Nephron (organoid): ENCODE results near the gene SARNP.
A peak's percentile ranks its signal among the peaks of the same experiment; 100 is the strongest.

Experiments
- H3K27ac Mint-ChIP-seq, 3 experiments: 2 replicates each; pipeline ENCODE4 v1.8.0; 2020; ENCODE audit warnings: mixed read lengths in 3 of 3, mild to moderate bottlenecking in 2 of 3, moderate library complexity in 1 of 3
- H3K27me3 Mint-ChIP-seq: 2 replicates; pipeline ENCODE4 v1.8.0; 2021; ENCODE audit warnings: low read depth, mild to moderate bottlenecking, moderate library complexity, mixed read lengths
- H3K36me3 Mint-ChIP-seq: 2 replicates; pipeline ENCODE4 v1.8.0; 2020; ENCODE audit warnings: low read depth, mixed read lengths
- H3K4me1 Mint-ChIP-seq: 2 replicates; pipeline ENCODE4 v1.8.0; 2020; ENCODE audit warnings: mixed read lengths
- H3K4me3 Mint-ChIP-seq, 3 experiments: 2 replicates each; pipeline ENCODE4 v1.8.0; 2020; ENCODE audit warnings: mild to moderate bottlenecking in 3 of 3, mixed read lengths in 3 of 3, moderate library complexity in 2 of 3
- H3K9me3 Mint-ChIP-seq: 2 replicates; pipeline ENCODE4 v1.8.0; 2020; ENCODE audit warnings: mixed read lengths
- TF ChIP-seq, protein P1 (sequence below), 3 experiments: fragments of 200-600 bp; sonication (generic); IDR thresholded peaks; one replicate each; pipeline ENCODE4 v1.5.0; 2021; ENCODE audit warnings: antibody characterized with exemption in 3 of 3; ENCODE audit not compliant: unreplicated experiment in 3 of 3

Gene SARNP

DNA sequence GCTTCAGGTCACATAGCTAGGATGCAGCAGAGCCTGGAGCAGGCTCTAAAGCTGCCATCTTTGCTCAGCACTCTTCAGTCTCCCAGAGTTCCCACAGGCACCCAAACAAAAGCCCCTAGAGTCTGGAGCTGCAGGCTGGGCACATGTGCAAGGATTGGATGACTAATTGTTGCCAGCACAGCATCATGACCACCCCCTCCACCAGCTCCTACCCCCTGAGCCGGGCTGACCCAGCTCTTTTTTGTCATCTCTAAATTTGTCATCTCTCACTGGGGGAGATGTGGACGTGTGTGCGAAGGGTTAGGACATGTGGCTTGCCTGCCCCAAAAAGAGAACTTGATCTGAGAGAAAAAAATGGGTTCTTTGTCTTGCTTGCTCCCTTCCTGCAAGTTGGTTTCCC lies 29.5 kb upstream of the SARNP start:
- TF ChIP-seq, protein P1, sequence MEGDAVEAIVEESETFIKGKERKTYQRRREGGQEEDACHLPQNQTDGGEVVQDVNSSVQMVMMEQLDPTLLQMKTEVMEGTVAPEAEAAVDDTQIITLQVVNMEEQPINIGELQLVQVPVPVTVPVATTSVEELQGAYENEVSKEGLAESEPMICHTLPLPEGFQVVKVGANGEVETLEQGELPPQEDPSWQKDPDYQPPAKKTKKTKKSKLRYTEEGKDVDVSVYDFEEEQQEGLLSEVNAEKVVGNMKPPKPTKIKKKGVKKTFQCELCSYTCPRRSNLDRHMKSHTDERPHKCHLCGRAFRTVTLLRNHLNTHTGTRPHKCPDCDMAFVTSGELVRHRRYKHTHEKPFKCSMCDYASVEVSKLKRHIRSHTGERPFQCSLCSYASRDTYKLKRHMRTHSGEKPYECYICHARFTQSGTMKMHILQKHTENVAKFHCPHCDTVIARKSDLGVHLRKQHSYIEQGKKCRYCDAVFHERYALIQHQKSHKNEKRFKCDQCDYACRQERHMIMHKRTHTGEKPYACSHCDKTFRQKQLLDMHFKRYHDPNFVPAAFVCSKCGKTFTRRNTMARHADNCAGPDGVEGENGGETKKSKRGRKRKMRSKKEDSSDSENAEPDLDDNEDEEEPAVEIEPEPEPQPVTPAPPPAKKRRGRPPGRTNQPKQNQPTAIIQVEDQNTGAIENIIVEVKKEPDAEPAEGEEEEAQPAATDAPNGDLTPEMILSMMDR (IDR thresholded peaks at IDR 0.05; ENCODE audit: unreplicated experiment in 3 of 3) = no peak
- H3K4me1 Mint-ChIP-seq = peaks cover 57% of the 10 kb centered on the region
- H3K9me3 Mint-ChIP-seq = no peaks in the 10 kb centered on the region
- no peak overlapping the region for H3K4me3 Mint-ChIP-seq
- H3K27ac Mint-ChIP-seq = peak overlapping the region; percentile 97 to 99 (median 99)
- H3K27me3 Mint-ChIP-seq = no peaks in the 10 kb centered on the region
- H3K36me3 Mint-ChIP-seq = no peaks in the 10 kb centered on the region

DNA sequence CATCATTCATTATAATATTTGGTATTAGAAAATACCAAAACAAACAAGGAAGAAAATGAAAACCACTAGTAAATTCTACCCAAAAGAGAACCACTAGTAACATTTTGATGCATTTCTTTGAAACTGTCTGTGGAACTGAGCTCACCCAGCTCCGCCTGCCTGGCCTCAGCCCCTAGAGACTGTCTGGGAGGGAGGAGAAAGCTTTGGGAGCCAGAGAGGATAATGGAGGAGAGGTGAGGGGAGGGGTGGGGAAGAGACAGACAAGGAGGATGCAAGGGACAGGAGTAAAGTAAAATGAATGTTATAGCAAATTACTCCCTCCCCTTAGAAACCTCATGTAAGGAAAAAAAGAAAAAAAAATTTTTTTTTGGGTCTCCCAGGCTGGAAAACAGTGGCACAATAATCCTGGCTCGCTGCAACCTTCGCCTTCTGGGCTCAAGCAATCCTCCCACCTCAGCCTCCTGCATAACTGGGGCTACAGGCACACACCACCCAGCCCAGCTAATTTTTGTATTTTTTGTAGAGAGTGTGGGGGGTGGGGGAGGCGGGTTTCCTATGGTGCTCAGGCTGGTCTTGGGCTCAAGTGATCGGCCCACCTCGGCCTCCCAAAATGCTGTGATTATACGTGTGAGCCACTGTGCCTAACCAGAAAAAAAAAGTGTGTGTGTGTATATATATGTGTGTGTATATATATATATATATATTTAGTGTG lies 28.4 kb upstream of the SARNP start:
- H3K36me3 Mint-ChIP-seq = no peaks in the 10 kb centered on the region
- TF ChIP-seq, protein P1 (IDR thresholded peaks at IDR 0.05; ENCODE audit: unreplicated experiment in 3 of 3) = no peak

DNA sequence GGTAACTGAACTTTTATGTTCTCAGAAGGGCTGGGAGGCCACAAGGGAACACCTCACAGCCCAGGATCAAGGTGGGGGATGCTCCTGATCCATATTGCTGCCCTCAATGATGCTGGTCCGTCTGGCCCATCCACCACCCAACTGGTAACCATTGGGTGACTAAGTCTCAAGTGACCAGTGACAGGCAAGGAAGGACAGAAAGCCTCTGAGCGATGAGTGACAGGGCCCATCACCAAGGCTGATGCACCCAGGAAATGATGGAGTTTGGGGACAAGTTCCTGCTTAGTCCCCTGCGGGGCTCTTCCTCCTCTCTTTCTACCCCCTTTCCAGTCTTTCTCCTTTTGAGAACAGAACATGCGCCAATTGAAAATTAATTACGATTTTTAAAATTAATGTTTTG lies 27.8 kb upstream of the SARNP start:
- peaks cover 50% of the 10 kb centered on the region for H3K4me1 Mint-ChIP-seq
- TF ChIP-seq, protein P1 (IDR thresholded peaks at IDR 0.05; ENCODE audit: unreplicated experiment in 3 of 3) = no peak
- no peaks in the 10 kb centered on the region for H3K27me3 Mint-ChIP-seq
- no peaks in the 10 kb centered on the region for H3K9me3 Mint-ChIP-seq
- H3K4me3 Mint-ChIP-seq = no peak overlapping the region
- peak overlapping the region; percentile 65 to 99 (median 75) for H3K27ac Mint-ChIP-seq
- H3K36me3 Mint-ChIP-seq = no peaks in the 10 kb centered on the region

More for the DNA sequence above, 28.4 kb upstream of the SARNP start:
- H3K4me3 Mint-ChIP-seq = peak overlapping the region in 1 of 3 experiments; percentile 30
- peaks cover 56% of the 10 kb centered on the region for H3K4me1 Mint-ChIP-seq
- H3K27me3 Mint-ChIP-seq = no peaks in the 10 kb centered on the region
- no peaks in the 10 kb centered on the region for H3K9me3 Mint-ChIP-seq
- H3K27ac Mint-ChIP-seq = peak overlapping the region; percentile 84 to 99 (median 87)

DNA sequence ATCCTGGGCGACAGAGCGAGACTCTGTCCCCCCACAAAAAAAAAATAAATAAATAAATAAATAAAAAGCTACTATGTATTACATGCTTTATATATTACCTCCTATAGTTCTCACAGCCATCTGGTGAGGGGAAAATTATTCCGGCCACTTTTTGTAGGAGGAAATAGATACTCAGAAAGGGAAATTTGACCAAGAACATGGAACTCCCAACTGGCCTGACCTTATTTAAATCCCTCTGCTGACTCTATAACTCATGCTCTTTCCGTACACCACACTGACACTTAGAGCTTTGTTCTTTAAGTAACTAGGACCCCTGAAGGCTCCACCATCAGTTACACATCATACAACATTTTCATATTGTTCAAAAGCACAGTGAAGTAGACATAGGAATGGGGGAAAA lies 27.4 kb upstream of the SARNP start:
- TF ChIP-seq, protein P1 (IDR thresholded peaks at IDR 0.05; ENCODE audit: unreplicated experiment in 3 of 3) = no peak
- H3K27me3 Mint-ChIP-seq = no peaks in the 10 kb centered on the region
- peaks cover 46% of the 10 kb centered on the region for H3K4me1 Mint-ChIP-seq
- H3K27ac Mint-ChIP-seq = peak overlapping the region; percentile 65 to 99 (median 75)
- no peak overlapping the region for H3K4me3 Mint-ChIP-seq
- H3K9me3 Mint-ChIP-seq = no peaks in the 10 kb centered on the region
- H3K36me3 Mint-ChIP-seq = no peaks in the 10 kb centered on the region

DNA sequence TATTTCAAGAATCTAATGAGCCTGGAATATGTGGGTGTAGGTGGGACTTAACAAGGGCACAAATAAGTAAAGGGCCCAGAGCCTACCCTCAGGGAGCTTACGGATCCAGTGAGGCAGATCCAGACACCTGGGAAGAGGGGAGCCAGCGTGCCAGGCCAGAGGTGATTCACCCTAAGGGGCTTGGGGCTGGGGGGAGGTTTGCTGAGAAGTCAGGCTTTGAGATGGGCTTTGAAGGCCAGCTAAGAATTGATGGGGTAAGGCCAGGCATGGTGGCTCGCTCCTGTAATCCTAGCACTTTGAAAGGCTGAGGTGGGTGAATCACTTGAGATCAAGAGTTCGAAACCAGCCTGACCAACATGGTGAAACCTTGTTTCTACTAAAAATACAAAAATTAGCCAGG lies 25.9 kb upstream of the SARNP start:
- TF ChIP-seq, protein P1 (IDR thresholded peaks at IDR 0.05; ENCODE audit: unreplicated experiment in 3 of 3) = no peak
- H3K9me3 Mint-ChIP-seq = no peaks in the 10 kb centered on the region
- no peaks in the 10 kb centered on the region for H3K36me3 Mint-ChIP-seq
- H3K27ac Mint-ChIP-seq = peak overlapping the region in 2 of 3 experiments; percentile 58 to 73
- H3K4me3 Mint-ChIP-seq = no peak overlapping the region
- peaks cover 39% of the 10 kb centered on the region for H3K4me1 Mint-ChIP-seq
- no peaks in the 10 kb centered on the region for H3K27me3 Mint-ChIP-seq
